ENCODE measurements around the gene COG8. TPM values are rescaled to one million over a fixed set of nuclear protein-coding genes. Genes with fewer than 3 reads are reported as not detected.

COG8 gene, protein sequence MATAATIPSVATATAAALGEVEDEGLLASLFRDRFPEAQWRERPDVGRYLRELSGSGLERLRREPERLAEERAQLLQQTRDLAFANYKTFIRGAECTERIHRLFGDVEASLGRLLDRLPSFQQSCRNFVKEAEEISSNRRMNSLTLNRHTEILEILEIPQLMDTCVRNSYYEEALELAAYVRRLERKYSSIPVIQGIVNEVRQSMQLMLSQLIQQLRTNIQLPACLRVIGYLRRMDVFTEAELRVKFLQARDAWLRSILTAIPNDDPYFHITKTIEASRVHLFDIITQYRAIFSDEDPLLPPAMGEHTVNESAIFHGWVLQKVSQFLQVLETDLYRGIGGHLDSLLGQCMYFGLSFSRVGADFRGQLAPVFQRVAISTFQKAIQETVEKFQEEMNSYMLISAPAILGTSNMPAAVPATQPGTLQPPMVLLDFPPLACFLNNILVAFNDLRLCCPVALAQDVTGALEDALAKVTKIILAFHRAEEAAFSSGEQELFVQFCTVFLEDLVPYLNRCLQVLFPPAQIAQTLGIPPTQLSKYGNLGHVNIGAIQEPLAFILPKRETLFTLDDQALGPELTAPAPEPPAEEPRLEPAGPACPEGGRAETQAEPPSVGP
- total RNA-seq (27.1 TPM), polyA plus RNA-seq (ENCODE audit: insufficient read depth in 1 of 8, insufficient read length in 8 of 8, low replicate concordance in 1 of 8) (10 to 100 TPM; 19.2 to 25.3 (median 22.0) TPM)
- long read RNA-seq, donor 1, full-length matches to known transcripts, result 9 of 9 reads
- long read RNA-seq, donor 1, partial matches to known transcripts, result 0 of 9 reads
- long read RNA-seq, donor 1, other reads (novel, unspliced or antisense), result 0 of 9 reads
- long read RNA-seq, donor 2, result 0 reads
- long read RNA-seq, donor 3, full-length matches to known transcripts, result 8 of 21 reads
- long read RNA-seq, donor 3, partial matches to known transcripts, result 6 of 21 reads
- long read RNA-seq, donor 3, other reads (novel, unspliced or antisense), result 7 of 21 reads
- long read RNA-seq, donor 4, full-length matches to known transcripts, result 5 of 5 reads
- long read RNA-seq, donor 4, partial matches to known transcripts, result 0 of 5 reads
- long read RNA-seq, donor 4, other reads (novel, unspliced or antisense), result 0 of 5 reads
- long read RNA-seq, donor 5, full-length matches to known transcripts, result 15 of 52 reads
- long read RNA-seq, donor 5, partial matches to known transcripts, result 37 of 52 reads
- long read RNA-seq, donor 5, other reads (novel, unspliced or antisense), result 0 of 52 reads
- long read RNA-seq, donor 6, full-length matches to known transcripts, result 9 of 21 reads
- long read RNA-seq, donor 6, partial matches to known transcripts, result 12 of 21 reads
- long read RNA-seq, donor 6, other reads (novel, unspliced or antisense), result 0 of 21 reads
- long read RNA-seq, donor 7, full-length matches to known transcripts, result 9 of 23 reads
- long read RNA-seq, donor 7, partial matches to known transcripts, result 14 of 23 reads
- long read RNA-seq, donor 7, other reads (novel, unspliced or antisense), result 0 of 23 reads
- long read RNA-seq, donor 8, partial matches to known transcripts, result 6 of 11 reads
- long read RNA-seq, donor 8, other reads (novel, unspliced or antisense), result 0 of 11 reads
- long read RNA-seq, donor 9, full-length matches to known transcripts, result 7 of 22 reads
- long read RNA-seq, donor 9, partial matches to known transcripts, result 15 of 22 reads
- long read RNA-seq, donor 9, other reads (novel, unspliced or antisense), result 0 of 22 reads
- long read RNA-seq, donor 10, full-length matches to known transcripts, result 14 of 22 reads
- long read RNA-seq, donor 10, partial matches to known transcripts, result 8 of 22 reads
- long read RNA-seq, donor 10, other reads (novel, unspliced or antisense), result 0 of 22 reads
- long read RNA-seq, donor 11, full-length matches to known transcripts, result 4 of 9 reads
- long read RNA-seq, donor 11, partial matches to known transcripts, result 5 of 9 reads
- long read RNA-seq, donor 11, other reads (novel, unspliced or antisense), result 0 of 9 reads

DNA sequence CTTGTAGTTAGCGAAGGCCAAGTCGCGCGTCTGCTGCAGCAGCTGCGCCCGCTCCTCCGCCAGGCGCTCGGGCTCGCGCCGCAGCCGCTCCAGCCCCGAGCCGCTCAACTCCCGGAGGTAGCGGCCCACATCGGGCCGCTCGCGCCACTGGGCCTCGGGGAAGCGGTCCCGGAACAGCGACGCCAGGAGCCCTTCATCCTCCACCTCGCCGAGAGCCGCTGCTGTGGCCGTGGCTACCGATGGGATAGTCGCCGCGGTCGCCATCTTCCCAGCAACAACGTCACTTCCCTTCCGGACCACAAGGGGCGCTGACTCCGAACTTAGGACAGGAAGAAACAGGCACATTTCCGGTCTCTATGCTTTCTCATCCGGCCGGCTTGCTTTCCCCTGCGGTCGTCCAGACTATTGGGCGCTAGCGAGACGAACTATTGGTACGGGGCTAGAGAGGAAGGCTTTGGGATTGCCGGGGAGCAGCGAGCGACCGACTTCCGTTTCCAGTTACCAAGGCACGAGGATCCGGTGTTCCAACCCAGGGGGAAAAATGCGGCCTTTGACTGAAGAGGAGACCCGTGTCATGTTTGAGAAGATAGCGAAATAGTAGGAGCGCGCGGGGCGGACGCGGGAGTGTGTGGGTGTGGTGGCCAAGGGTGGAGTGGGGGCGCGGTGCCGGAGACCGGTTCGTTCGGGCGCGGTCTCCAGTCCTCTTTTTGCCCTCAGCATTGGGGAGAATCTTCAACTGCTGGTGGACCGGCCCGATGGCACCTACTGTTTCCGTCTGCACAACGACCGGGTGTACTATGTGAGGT lies at the start of gene COG8, which contains the start of gene NIP7:
Gene COG8 (minus strand): TSS at position 276 of the 806 bp plus-strand sequence. CDS start 12 bp downstream, at position 264.
Gene NIP7 (plus strand): TSS at position 484 of the 806 bp plus-strand sequence. CDS start 58 bp downstream, at position 542.
- no peaks in the 10 kb centered on the region for H3K9me3 ChIP-seq (replicated peaks; ENCODE audit: control insufficient read depth, low read depth, low read length)
- peaks cover 16% of the 10 kb centered on the region for H3K4me1 ChIP-seq (ENCODE audit: control insufficient read depth, insufficient read depth, low read length)
- peak within 1 kb of the TSS; percentile 94 for H3K27ac ChIP-seq (ENCODE audit: low read length)
- H3K4me3 ChIP-seq (ENCODE audit: low read length), result peak within 1 kb of the TSS; percentile 98
- H3K36me3 ChIP-seq (ENCODE audit: control insufficient read depth, insufficient read depth, low read length), result peaks cover 40% of the 10 kb centered on the region
- DNase-seq, result peak; percentile 100
- H3K27me3 ChIP-seq (ENCODE audit: control insufficient read depth, insufficient read depth, low read length), result no peaks in the 10 kb centered on the region
- under 1% methylated on average over 70 of the region's 77 CpGs for WGBS (ENCODE audit: insufficient coverage)

DNA sequence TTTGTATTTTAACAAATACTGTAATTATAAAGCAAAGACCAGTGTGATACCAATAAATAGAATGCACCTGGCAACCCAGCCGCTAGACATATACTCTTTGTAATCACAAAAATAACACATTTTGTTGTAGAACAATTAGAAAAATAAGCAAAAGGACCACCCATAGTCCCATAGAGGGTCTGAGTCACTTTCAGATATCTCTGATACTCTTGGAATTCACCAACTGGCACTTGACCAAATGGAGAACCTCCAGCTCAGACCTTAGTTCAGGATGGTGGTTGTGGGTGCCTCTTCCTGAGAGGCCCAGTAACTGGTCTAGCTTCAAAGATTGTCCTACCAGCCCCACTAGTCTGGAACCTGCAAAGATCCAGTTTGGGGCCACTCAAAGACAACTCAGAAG lies 47.2 kb upstream of the COG8 start:
- Histone ChIP-seq H3K27me3 (ENCODE audit: control insufficient read depth, insufficient read depth, low read length) (no peaks in the 10 kb centered on the region), H3K4me3 (ENCODE audit: low read length) (no peak overlapping the region), H3K27ac (ENCODE audit: low read length) (no peak overlapping the region), H3K4me1 (ENCODE audit: control insufficient read depth, insufficient read depth, low read length) (no peaks in the 10 kb centered on the region), H3K36me3 (ENCODE audit: control insufficient read depth, insufficient read depth, low read length) (peaks cover 21% of the 10 kb centered on the region), H3K9me3 (replicated peaks; ENCODE audit: control insufficient read depth, low read depth, low read length) (no peaks in the 10 kb centered on the region)
- WGBS (ENCODE audit: insufficient coverage), result no CpG with 5 or more reads among the region's 1 CpG
- peak; percentile 19 for DNase-seq

DNA sequence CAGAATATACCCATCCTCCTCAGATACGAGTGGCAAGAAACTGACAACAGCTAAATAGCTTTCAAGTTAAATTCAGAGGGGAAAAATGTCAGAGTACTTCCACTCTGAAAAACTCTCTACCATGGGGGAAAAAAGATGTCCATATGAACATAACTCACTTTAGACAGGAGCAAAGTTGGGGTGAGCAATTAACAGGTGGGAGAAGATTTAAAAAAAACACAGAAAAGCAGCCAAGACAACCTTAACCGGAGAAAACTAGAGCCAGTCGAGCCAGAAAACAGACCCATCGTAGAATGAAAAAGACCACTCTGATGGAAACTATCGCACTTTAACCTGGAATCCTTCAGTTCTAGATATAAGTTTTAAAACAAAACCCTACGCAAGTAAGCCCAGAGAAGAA lies 45.6 kb upstream of the COG8 start:
- H3K27me3 ChIP-seq (ENCODE audit: control insufficient read depth, insufficient read depth, low read length), result no peaks in the 10 kb centered on the region
- 0% methylated on average over 1 of the region's 6 CpGs for WGBS (ENCODE audit: insufficient coverage)
- no peak for DNase-seq

DNA sequence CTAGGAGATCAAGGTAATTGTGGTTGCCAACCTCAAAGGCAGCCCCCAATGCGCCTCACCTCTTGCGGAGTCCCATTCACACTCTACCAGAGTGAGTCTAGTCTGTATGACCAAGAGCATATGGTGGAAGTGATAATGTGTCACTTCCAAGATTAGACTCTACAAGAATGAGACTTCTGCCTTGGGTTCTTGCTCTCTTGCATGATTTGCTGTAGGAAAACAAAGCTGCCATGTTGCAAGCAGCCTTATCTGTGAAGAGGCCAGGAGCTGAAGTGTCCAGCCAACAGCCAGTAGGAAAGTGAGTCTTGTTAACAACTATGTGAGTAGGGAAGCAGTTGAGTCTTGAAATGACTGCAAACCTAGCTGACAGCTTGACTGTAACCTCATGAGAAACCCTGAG lies 43.1 kb upstream of the COG8 start:
- Histone ChIP-seq H3K4me3 (ENCODE audit: low read length) (no peak overlapping the region), H3K27ac (ENCODE audit: low read length) (no peak overlapping the region), H3K4me1 (ENCODE audit: control insufficient read depth, insufficient read depth, low read length) (no peaks in the 10 kb centered on the region), H3K36me3 (ENCODE audit: control insufficient read depth, insufficient read depth, low read length) (peaks cover 39% of the 10 kb centered on the region), H3K9me3 (replicated peaks; ENCODE audit: control insufficient read depth, low read depth, low read length) (no peaks in the 10 kb centered on the region), H3K27me3 (ENCODE audit: control insufficient read depth, insufficient read depth, low read length) (no peaks in the 10 kb centered on the region)
- DNase-seq, result no peak
- no CpG with 5 or more reads among the region's 2 CpGs for WGBS (ENCODE audit: insufficient coverage)

More for the DNA sequence above, 45.6 kb upstream of the COG8 start:
- Histone ChIP-seq H3K27ac (ENCODE audit: low read length) (peak overlapping the region; percentile 82), H3K9me3 (replicated peaks; ENCODE audit: control insufficient read depth, low read depth, low read length) (no peaks in the 10 kb centered on the region), H3K4me1 (ENCODE audit: control insufficient read depth, insufficient read depth, low read length) (no peaks in the 10 kb centered on the region), H3K4me3 (ENCODE audit: low read length) (peak overlapping the region; percentile 55), H3K36me3 (ENCODE audit: control insufficient read depth, insufficient read depth, low read length) (peaks cover 29% of the 10 kb centered on the region)

DNA sequence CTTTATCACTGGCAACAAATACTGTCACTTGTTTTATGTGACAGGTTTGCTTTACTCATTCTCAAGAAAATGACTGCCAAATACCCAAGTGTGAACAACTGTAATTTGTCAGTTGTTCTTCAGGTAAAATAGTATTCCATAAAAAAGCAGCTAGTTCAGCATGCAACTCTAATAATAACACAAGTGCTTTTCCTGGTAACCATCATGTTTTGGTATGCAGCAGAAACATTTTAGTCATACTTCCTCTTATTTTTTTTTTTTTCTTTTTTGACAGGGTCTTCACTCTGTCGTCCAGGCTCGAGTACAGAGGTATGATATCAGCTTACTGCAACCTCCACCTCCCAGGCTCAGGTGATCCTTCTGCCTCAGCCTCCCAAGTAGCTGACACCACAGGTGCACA lies 41.9 kb upstream of the COG8 start:
- Histone ChIP-seq H3K4me3 (ENCODE audit: low read length) (no peak overlapping the region), H3K4me1 (ENCODE audit: control insufficient read depth, insufficient read depth, low read length) (no peaks in the 10 kb centered on the region), H3K27me3 (ENCODE audit: control insufficient read depth, insufficient read depth, low read length) (no peaks in the 10 kb centered on the region), H3K36me3 (ENCODE audit: control insufficient read depth, insufficient read depth, low read length) (peaks cover 46% of the 10 kb centered on the region), H3K27ac (ENCODE audit: low read length) (no peak overlapping the region), H3K9me3 (replicated peaks; ENCODE audit: control insufficient read depth, low read depth, low read length) (no peaks in the 10 kb centered on the region)
- WGBS (ENCODE audit: insufficient coverage), result 100% methylated on average over 1 of the region's 2 CpGs
- peak; percentile 22 for DNase-seq

DNA sequence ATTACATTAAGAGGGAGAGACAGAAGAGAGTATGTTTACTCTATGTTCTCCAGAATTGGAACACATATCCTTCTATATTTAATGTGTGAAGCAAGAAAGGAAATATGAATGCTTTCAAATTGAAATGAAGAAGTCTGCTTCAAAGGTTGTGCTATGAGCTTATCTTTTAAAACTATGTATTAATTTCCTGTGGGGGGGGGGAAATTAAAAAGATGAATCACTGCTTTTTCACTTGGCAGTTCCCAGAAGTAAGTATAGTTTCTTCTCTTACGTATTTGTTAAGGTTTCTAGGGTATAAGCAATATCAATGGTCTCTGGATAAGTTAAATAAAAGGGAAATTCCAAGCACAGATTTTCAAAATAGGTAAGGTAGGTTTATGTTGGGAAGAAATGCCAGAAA lies 39.4 kb upstream of the COG8 start:
- Histone ChIP-seq H3K9me3 (replicated peaks; ENCODE audit: control insufficient read depth, low read depth, low read length) (no peaks in the 10 kb centered on the region), H3K27me3 (ENCODE audit: control insufficient read depth, insufficient read depth, low read length) (no peaks in the 10 kb centered on the region), H3K4me3 (ENCODE audit: low read length) (no peak overlapping the region), H3K36me3 (ENCODE audit: control insufficient read depth, insufficient read depth, low read length) (peaks cover 46% of the 10 kb centered on the region), H3K27ac (ENCODE audit: low read length) (no peak overlapping the region), H3K4me1 (ENCODE audit: control insufficient read depth, insufficient read depth, low read length) (no peaks in the 10 kb centered on the region)
- no peak for DNase-seq
- no CpG with 5 or more reads among the region's 1 CpG for WGBS (ENCODE audit: insufficient coverage)

DNA sequence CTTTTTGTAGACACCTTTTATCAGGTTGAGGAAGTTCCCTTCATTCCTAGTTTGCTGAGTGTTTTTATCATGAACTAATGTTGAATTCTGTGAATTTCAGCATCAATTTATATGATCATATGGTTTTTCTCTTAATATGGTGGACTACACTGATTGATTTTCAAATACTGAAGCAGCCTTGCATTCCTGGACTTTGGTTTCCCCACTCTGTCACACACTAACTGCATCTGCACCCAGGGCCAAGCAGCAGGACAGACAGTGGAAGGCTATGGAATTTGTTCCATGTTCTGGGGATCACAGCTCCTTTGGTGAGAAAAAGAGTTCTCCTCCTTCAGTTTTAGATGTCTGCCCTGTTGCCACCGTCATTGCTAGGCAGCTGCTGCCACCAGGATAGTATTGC lies 38.7 kb upstream of the COG8 start:
- Histone ChIP-seq H3K36me3 (ENCODE audit: control insufficient read depth, insufficient read depth, low read length) (peaks cover 44% of the 10 kb centered on the region), H3K27ac (ENCODE audit: low read length) (no peak overlapping the region), H3K4me3 (ENCODE audit: low read length) (no peak overlapping the region), H3K4me1 (ENCODE audit: control insufficient read depth, insufficient read depth, low read length) (no peaks in the 10 kb centered on the region), H3K9me3 (replicated peaks; ENCODE audit: control insufficient read depth, low read depth, low read length) (no peaks in the 10 kb centered on the region), H3K27me3 (ENCODE audit: control insufficient read depth, insufficient read depth, low read length) (no peaks in the 10 kb centered on the region)
- WGBS (ENCODE audit: insufficient coverage), result 86% methylated on average over 1 of the region's 1 CpG
- DNase-seq, result no peak

DNA sequence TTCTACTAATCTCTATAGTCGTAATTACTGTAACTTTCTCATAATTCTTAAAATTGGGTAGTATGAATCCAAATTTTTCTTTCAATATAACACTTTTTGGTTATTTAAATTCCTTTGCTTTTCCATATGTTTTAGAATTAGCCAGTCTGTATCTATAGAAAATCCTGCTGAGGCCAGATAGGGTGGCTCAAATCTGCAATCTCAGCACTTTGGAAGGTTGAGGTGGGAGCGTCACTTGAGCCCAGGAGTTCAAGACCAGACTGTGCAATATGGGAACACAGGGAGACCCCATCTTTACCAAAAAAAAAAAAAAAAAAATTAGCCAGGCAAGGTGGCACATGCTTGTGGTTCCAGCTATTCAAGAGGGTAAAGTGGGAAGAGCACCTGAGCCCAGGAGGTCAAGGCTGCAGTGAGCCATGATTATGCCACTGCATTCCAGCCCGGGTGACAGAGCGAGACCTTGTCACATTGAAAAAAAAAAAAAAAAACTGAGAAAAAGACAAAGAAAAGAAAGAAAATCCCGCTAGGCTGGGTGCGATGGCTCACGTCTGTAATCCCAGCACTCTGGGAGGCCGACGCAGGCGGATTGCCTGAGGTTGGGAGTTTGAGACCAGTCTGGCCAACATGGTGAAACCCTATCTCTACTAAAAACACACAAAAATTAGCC lies 37.2 kb upstream of the COG8 start:
- H3K27me3 ChIP-seq (ENCODE audit: control insufficient read depth, insufficient read depth, low read length), result no peaks in the 10 kb centered on the region
- no peaks in the 10 kb centered on the region for H3K9me3 ChIP-seq (replicated peaks; ENCODE audit: control insufficient read depth, low read depth, low read length)
- peaks cover 36% of the 10 kb centered on the region for H3K36me3 ChIP-seq (ENCODE audit: control insufficient read depth, insufficient read depth, low read length)
- no peak for DNase-seq
- H3K27ac ChIP-seq (ENCODE audit: low read length), result no peak overlapping the region
- H3K4me3 ChIP-seq (ENCODE audit: low read length), result no peak overlapping the region
- no peaks in the 10 kb centered on the region for H3K4me1 ChIP-seq (ENCODE audit: control insufficient read depth, insufficient read depth, low read length)
- WGBS (ENCODE audit: insufficient coverage), result 96% methylated on average over 7 of the region's 10 CpGs
